Gastroesophageal sphincter (tissue), 4 donors: ENCODE measurements around the gene ITPK1. TPM values are rescaled to one million over a fixed set of nuclear protein-coding genes. Genes with fewer than 3 reads are reported as not detected.

Experiments used
- ATAC-seq: fragments of 150-250 bp; one replicate; pipeline ENCODE4 v1.9.1; 2016; ENCODE audit warnings: mild to moderate bottlenecking, moderate library complexity
- H3K27ac ChIP-seq, 4 donors: fragments of 200-600 bp; sonication (generic) in 3 of 4; 1 replicate in 3 of 4; 2 replicates in 1 of 4; pipeline ENCODE4 v1.5.1; 2016 to 2019
- H3K27me3 ChIP-seq: fragments of 200-600 bp; sonication (generic); one replicate; pipeline ENCODE4 v1.5.1; 2019
- H3K36me3 ChIP-seq, 2 donors: fragments of 200-600 bp; sonication (generic); one replicate each; pipeline ENCODE4 v1.5.1; 2019; ENCODE audit warnings: control low read depth in 1 of 2
- H3K4me1 ChIP-seq, 3 donors: fragments of 200-600 bp; sonication (generic); 1 replicate in 2 of 3; 2 replicates in 1 of 3; pipeline ENCODE4 v1.5.1; 2016 to 2019; ENCODE audit warnings: control low read depth in 2 of 3
- H3K4me3 ChIP-seq, 2 donors: fragments of 200-600 bp; sonication (generic); one replicate each; pipeline ENCODE4 v1.5.1; 2019; ENCODE audit warnings: mild to moderate bottlenecking in 1 of 2, moderate library complexity in 1 of 2
- H3K9me3 ChIP-seq, 3 donors: fragments of 200-600 bp; sonication (generic); one replicate each; pipeline ENCODE4 v1.5.1; 2017 to 2019; ENCODE audit warnings: control low read depth in 2 of 3
- CTCF ChIP-seq, 4 experiments: fragments of 200-600 bp in 2 of 4; fragments of 450-650 bp in 2 of 4; sonication (generic) in 1 of 4; IDR thresholded peaks; one replicate each; pipeline ENCODE4 v1.5.1; 2017 to 2019; ENCODE audit warnings: antibody characterized with exemption in 4 of 4, mild to moderate bottlenecking in 2 of 4, moderate library complexity in 2 of 4
- EP300 ChIP-seq: sonication (generic); formaldehyde crosslinking; IDR thresholded peaks from one replicate; pipeline ENCODE4 v1.6.1; 2017; ENCODE audit warnings: antibody characterized with exemption, mild to moderate bottlenecking
- POLR2A ChIP-seq, 2 donors: fragments of 450-650 bp; IDR thresholded peaks; one replicate each; pipeline ENCODE4 v1.6.1; 2017; ENCODE audit warnings: antibody characterized with exemption in 2 of 2, mild to moderate bottlenecking in 2 of 2, moderate library complexity in 1 of 2
- POLR2AphosphoS5 ChIP-seq: sonication (generic); formaldehyde crosslinking; IDR thresholded peaks from one replicate; pipeline ENCODE4 v1.6.1; 2017; ENCODE audit warnings: antibody characterized with exemption
- WGBS, 2 donors: methylation state at CpG; one replicate each; pipeline ENCODE4 v1.1.5; 2018; ENCODE audit warnings: low coverage in 1 of 2; 5-methylcytosine and 5-hydroxymethylcytosine counted together
- total RNA-seq, 4 donors: library from RNA; depleted of rRNA; stranded (reverse); fragments of >200 nt; gene quantifications; one replicate each; pipeline ENCODE4 v1.1.0, GENCODE V29; 2016

Gene ITPK1
- total RNA-seq, 4 donors from 2014 or later, result 68.8 to 201 (median 134) TPM

DNA sequence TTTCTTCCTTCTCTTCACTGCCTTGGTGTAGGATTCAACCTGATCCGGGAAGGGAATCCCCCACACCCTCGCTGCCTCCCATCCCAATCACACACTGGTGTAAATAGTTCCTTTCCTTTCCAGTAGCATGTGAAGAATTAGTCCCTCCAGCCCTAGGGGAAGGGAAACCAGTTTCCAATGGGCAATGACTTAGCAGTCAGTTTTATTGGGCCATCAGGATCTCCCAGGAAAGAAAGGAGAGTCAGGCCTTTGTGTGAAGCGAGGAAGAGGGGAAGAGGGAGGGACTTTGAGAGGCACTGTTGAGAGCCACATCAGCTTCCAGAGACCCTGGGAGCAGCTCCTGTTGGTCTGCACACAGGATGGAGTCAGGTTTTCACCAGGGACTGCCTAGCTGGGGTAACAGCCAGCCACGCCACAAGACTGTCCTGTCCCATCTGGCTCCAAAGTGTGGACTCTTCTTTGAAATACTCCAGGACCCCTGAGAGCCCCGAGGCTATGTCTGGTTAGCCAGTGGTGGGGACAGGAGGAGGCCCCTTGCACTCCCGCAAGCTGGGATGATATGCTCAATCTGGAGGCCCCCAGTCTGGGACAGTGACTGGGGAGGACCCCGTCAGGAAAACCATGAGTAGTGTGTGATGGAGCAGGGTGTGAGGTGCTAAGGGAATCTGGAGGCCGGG is 41.1 kb upstream of the ITPK1 start:
- whole genome bisulfite sequencing, 2 donors, result 69% methylated on average over 4 of the region's 8 CpGs; no CpG with 5 or more reads in 1 of the 2 donors
- no peak for TF ChIP-seq POLR2A (IDR thresholded peaks at IDR 0.05)
- no peak for TF ChIP-seq CTCF (IDR thresholded peaks at IDR 0.05)
- no peak for TF ChIP-seq EP300
- no peak for TF ChIP-seq POLR2AphosphoS5
- no peak overlapping the region for H3K27ac ChIP-seq
- no peaks in the 10 kb centered on the region for H3K27me3 ChIP-seq
- no peak for ATAC-seq
- H3K9me3 ChIP-seq, result no peaks in the 10 kb centered on the region
- no peak overlapping the region for H3K4me3 ChIP-seq
- H3K36me3 ChIP-seq, result no peaks in the 10 kb centered on the region
- no peaks in the 10 kb centered on the region for H3K4me1 ChIP-seq

- Histone ChIP-seq H3K36me3 (no peaks in the 10 kb centered on the region), H3K4me1 (no peaks in the 10 kb centered on the region), H3K4me3 (no peak overlapping the region), H3K27me3 (no peaks in the 10 kb centered on the region), H3K9me3 (no peaks in the 10 kb centered on the region), H3K27ac (no peak overlapping the region)
- 83% methylated on average over 2 of the region's 2 CpGs for WGBS, 2 donors
- ATAC-seq, result no peak
- TF ChIP-seq EP300 (no peak), POLR2A (IDR thresholded peaks at IDR 0.05) (no peak), POLR2AphosphoS5 (no peak), CTCF (IDR thresholded peaks at IDR 0.05) (no peak)
These were observed 39.9 kb upstream of the ITPK1 start for GRCh38 chr14:93155667-93156066.

DNA sequence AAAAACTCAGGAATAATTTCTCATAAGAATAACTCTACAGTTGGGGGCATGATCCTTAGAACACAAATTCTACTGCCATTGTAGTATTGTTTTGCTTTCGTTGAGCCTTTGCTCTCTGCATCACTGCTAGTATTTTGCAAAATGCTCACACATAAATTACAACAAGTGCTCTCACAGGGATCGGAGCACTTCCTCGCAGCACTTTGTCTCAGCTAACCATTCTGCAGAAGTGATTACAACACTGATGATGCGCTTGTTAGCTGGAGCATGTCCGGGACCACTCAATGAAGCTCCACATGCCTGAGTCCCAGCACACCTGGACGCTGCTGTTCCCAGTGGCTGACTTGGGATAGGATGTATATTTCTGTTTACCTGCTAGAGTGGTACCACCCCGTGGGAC is 37.4 kb upstream of the ITPK1 start:
- WGBS, 2 donors, result 53 to 90% methylated on average over 4 to 7 of the region's 7 CpGs
- H3K27ac ChIP-seq, result no peak overlapping the region
- H3K36me3 ChIP-seq, result no peaks in the 10 kb centered on the region
- no peaks in the 10 kb centered on the region for H3K9me3 ChIP-seq
- ATAC-seq, result no peak
- H3K4me1 ChIP-seq, result no peaks in the 10 kb centered on the region
- no peak overlapping the region for H3K4me3 ChIP-seq
- no peaks in the 10 kb centered on the region for H3K27me3 ChIP-seq
- no peak for TF ChIP-seq POLR2A (IDR thresholded peaks at IDR 0.05)
- TF ChIP-seq EP300, result no peak
- TF ChIP-seq CTCF (IDR thresholded peaks at IDR 0.05), result no peak
- TF ChIP-seq POLR2AphosphoS5, result no peak

DNA sequence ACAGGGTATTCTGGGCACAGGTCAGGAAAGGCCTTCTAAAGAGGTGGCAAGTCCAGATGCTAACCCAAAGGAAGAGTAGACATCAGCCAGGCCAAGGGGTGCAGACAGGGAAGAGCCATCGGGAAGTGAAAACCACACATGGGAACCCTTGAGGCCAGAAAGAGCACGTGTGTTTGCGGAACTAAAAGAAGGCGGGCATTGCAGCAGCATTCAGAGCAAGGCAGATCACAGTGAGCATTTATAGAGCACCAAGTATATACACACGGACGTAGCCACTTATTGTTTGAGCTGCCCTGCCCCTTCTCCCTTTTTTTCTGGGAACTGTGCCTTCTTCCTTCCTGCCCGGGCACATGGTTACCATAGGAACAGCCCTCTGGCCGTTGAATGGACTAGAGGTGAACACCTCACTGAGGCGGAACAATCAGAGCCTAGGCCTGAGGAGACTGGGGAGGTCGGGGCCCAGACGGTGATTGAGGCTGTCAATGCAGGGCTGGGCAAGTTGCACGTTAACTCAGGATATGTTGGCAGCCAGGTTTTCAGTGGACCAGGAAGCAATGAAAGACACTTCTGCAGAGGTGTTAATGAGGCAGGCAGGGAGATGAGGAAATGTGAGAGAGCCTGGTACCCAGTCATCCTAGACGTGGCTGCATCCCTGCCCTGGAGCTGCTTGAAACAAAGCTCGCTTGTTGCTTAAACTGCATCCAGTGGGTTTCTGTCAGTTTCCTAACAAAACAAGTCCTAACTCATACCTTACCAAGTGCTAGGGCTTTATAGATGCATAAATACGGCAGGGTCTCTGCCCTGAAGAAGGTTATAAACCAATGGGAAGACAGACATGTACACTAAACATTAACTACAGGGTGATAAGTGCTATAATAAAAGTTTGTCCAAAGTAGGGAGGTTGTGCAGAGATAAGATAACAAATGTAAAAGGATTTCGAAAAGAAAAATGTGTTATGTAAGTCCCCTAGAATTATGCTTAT is 34.8 kb upstream of the ITPK1 start:
- no peaks in the 10 kb centered on the region for H3K36me3 ChIP-seq
- H3K4me3 ChIP-seq, result no peak overlapping the region
- no peaks in the 10 kb centered on the region for H3K4me1 ChIP-seq
- no peak for TF ChIP-seq POLR2AphosphoS5
- TF ChIP-seq EP300, result no peak
- no peak for TF ChIP-seq CTCF (IDR thresholded peaks at IDR 0.05)
- no peak for TF ChIP-seq POLR2A (IDR thresholded peaks at IDR 0.05)
- H3K9me3 ChIP-seq, result no peaks in the 10 kb centered on the region
- 53 to 74% methylated on average over 5 to 12 of the region's 16 CpGs for WGBS, 2 donors
- no peaks in the 10 kb centered on the region for H3K27me3 ChIP-seq
- peak; percentile 16 for ATAC-seq
- H3K27ac ChIP-seq, result no peak overlapping the region
